Measurements from ENCODE around the gene PARP1. TPM values are rescaled to one million over a fixed set of nuclear protein-coding genes. Genes with fewer than 3 reads are reported as not detected.
"Not testable (repeated sequence)": the region's sequence is repeated elsewhere in the genome, so short reads cannot be mapped to it uniquely, and the experiment has no call there.

The PARP1 gene
- polyA plus RNA-seq, 12 donors: 81.7 to 112 (median 99.6) TPM; not detected in 1

DNA sequence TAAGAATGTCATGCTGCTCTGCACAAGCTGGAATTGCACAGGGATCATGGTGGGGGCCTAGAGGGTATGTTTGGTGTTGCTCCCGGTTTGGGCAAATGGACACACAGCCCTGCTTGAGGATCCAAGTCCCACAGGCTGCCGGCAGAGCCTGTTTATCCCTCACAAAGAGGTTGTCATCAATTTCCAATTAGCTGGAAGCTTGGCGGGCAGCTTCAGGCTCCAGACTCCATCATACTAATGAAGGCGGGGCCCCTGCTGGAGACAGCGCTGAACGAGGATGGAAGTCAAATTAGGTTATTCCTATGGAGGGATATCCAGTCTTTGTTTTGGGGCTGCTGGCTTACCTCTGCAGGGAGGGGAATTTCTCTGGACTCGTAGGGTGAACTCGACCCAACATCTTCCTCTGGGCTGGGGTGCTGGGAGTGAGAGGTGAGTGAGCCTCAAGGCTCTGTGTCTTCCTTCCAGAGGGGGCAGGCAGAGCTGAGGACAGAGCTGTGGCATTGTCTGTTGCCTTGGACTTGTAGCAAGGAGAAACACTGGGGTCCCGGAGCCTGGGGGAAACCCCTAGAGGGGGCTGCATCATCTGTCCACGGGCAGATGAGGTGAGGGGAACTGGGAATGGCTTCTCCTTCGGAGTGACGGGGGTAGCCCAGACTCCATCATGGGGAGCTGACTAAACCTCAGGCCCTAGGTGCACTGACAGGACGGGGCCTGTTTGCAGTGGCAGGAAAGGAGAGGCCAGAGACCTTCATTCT is 24.9 kb upstream of the PARP1 start:
- DNase-seq: no peak

DNA sequence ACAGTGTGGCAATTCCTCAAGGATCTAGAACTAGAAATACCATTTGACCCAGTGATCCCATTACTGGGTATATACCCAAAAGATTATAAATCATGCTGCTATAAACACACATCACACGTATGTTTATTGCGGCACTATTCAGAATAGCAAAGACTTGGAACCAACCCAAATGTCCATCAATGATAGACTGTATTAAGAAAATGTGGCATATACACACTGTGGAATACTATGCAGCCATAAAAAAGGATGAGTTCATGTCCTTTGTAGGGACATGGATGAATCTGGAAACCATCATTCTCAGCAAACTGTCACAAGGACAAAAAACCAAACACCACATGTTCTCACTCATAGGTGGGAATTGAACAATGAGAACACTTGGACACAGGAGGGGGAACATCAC is 24.0 kb upstream of the PARP1 start:
- not testable (repeated sequence) for DNase-seq

DNA sequence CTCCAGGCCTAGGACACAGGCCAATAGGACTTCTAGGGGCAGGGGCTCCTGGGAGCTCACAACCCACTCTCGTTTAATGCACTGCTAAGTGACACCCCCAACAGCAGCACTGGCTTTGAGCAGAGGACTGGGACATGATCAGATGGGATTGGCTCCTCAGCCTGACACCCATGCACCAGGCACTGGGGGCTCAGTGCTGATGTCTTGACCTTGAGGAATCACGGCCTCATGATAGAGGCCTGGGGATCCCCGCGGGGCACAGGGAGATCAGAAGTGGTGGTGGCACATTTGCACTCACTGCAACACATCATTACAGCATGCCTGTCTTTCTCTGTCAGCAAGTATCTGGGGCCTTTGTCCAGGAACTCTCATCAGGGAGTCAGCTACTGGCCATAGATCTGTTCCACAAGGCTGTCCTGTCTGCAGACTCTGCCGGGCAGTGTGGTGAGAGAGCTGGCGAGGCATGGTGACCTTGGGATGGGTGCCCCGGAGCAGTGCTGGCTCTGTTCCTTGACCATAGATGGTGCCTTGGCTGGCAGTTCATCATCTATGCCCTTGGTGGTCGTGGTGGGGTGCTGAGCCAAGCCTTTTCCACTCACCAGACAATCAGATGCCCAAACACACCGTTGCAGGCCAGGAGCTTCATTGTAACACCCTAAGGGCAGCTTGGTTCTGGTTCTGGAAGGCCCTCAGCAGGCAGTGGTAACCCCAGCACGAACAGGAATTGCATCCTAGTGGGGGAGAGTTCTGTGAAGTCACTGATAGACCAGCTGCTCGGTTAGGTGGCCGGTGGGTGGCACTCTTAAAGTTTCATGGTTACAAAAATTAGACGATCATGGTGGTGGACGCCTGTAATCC is 22.2 kb upstream of the PARP1 start:
- DNase-seq: no peak

DNA sequence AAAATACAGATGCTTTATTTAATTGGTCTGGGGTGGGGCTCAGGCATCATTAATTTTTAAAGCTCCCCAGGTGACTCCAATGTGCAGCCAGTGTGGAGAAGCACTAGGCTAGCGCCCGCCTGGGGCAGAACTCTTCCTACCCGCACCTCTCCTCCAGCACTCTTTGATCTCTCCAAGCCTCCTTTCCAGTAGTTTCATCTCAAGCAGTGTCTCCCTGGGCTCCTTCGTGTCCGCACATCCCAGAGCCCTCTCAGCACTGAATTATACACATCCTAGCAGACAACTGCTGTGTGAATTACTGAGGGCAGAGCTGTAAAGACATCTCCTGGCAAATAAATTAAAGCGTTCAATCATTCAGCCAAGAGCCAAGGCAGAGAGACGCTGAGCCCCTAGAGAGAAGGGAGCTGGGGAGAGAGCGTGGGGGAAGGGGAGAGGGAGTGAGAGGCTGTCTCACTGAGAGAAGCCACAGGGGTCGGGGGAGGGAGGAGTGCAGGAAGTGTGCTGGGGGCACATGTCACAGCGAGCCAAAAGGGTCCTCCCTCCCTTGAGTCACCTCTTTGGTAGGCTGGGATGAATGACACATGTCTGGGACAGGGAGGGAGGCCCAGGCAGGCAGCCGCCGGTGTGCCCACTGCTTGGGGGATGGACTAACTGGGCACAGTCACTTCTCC is 21.0 kb upstream of the PARP1 start:
- DNase-seq: no peak

DNA sequence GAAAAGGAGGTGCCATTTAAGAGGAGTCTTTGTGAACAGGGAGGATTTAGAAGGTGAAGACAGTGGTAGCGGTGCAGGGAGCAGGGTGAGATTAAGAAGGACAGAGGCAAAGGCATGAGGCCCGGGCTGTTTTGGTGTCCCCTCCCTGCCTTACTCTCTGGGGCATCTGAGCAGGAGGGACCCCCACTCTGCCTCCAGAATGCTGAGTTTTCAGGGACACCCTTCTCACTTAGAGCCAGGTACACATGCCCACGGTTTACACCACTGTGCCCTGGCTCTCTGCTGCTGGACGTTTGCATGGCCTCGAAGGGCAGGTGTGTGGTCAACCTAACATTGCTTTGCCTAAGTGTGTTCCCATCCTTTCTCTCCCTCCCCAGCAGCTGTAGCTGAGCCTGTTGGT is 20.5 kb upstream of the PARP1 start:
- DNase-seq: no peak

DNA sequence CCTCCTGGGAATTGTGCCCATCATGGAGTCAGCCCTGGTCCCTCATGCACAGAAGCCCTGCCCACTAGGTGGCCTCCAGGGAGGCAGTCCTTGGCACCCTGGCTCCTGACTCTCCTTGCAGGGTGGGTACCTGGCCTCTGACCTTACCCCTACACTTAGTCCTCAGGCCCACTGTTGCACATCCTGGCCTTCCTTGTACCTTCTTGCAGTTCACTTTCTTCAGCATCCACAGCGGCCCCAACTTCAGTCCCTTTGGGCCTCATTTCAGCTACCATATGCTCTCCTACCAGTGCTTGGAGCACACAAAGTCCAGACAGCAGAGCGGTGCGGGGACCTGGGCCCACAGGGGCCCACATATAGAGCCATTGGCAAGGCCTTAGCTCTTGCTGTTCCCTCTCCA is 19.2 kb upstream of the PARP1 start:
- no peak for DNase-seq

DNA sequence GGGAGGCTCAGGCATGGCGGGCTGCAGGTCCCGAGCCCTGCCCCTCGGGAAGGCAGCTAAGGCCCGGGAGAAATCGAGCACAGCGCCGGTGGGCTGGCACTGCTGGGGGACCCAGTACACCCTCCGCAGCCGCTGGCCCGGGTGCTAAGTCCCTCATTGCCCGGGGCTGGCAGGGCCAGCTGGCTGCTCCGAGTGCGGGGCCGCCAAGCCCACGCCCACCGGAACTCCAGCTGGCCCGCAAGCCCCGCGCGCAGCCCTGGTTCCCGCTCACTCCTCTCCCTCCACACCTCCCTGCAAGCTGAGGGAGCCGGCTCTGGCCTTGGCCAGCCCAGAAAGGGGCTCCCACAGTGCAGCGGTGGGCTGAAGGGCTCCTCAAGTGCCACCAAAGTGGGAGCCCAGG is 18.5 kb upstream of the PARP1 start:
- not testable (repeated sequence) for DNase-seq

DNA sequence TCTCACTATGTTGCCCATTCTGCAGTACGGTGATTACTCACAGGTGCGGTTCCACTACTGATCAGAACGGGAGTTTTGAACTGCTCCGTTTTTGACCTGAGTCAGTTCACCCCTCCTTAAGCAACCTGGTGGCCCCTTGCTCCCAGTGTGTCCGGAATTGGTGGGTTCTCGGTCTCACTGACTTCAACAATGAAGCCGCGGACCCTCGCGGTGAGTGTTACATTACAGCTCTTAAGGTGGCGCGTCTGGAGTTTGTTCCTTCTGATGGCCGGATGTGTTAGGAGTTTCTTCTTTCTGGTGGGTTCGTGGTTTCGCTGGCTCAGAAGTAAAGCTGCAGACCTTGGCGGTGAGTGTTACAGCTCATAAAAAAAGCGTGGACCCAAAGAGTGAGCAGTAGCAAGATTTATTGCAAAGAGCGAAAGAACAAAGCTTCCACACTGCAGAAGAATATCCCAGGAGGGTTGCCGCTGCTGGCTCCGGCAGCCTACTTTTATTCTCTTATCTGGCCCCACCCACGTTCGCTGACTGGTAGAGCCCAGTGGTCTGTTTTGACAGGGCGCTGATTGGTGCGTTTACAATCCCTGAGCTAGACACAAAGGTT is 17.6 kb upstream of the PARP1 start:
- no peak for DNase-seq

DNA sequence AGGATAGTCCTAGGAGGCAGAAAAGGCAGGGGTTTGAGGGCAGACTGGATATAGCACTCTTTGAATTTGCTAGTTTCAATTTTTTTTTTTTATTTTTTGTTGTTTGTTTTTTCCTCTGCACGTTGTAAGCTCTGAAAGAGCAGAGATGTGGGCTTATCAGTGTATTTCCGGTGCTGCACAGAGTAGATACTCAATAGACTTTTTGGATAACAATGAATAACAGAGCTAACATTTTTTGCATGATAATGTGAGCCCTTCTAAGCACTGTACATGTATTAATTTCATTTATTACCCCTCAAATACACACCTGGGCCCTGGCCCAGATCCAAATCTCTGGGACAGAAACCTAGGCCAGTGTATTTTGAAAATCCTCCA is 17.1 kb upstream of the PARP1 start:
- no peak for DNase-seq

DNA sequence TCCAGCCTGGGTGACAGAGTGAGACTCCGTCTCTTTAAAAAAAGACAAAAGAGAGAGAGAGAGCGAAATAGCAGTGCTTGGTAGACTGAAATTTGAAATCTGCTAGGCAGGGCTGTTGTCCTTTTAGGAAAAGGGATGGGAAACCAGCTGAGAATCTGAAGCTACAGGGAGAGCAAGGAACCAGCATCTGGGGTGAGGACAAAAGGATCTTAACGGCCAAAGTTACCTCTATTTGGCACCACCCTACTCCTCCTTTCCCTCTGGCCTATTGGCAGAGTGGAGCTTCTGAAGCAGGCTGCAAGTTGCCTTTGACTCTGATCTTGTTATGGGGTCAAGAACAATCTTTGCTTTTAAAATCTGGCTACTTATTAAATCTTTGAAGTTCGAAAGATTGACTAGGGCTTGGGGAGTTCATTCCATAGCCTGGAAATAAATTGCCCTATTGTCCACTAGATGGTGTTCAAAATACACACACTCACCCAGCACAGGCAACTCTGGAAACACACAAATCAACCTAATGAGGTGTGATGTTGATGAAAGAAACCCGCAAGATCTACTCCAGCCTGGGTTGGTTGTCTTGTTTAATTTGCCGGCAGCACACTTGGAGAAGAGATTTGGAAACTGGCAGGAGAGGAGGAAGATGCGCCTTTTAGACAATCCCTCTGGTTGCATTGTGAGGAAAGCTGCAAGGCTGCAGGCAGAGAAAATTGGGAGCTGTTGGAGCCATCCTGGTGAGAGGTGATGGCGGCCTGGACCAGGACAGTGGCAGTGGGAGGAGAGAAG is 16.5 kb upstream of the PARP1 start:
- DNase-seq: peak; percentile 32

DNA sequence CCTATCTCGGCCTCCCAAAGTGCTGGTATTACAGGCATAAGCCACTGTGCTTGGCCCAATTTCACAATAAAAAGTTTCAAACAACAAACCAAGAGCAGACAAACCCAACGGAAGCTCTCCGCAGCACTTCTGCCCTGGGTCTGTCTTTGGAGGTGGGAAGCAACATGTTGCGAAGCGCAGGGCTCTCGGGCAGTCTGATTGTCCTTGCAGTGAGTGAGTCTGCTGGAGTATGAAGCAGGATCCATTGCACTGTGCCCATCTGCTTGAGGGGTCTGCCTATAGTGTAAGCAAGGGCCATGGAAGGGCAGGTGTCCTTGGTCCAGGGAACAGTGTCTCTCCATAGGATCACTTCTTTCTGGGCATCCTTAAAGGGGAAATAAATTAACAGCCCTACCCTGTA is 14.6 kb upstream of the PARP1 start:
- no peak for DNase-seq

DNA sequence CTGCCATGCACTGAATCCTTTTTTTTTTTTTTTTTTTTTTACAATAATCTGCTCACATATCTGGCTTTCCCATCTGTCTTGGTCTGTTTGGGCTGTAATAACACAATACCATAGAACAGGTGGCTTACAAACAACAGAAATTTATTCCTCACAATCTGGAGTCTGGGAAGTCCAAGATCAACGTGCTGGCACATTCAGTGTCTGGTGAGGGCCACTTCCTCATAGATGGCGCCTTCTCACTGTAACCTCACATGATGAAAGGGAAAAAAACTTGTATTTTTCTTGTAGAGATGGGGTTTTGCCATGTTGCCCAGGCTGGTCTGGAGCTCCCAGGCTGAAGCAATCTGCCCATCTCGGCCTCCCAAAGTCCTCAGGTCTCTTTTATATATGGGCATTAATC is 13.0 kb upstream of the PARP1 start:
- DNase-seq: no peak

DNA sequence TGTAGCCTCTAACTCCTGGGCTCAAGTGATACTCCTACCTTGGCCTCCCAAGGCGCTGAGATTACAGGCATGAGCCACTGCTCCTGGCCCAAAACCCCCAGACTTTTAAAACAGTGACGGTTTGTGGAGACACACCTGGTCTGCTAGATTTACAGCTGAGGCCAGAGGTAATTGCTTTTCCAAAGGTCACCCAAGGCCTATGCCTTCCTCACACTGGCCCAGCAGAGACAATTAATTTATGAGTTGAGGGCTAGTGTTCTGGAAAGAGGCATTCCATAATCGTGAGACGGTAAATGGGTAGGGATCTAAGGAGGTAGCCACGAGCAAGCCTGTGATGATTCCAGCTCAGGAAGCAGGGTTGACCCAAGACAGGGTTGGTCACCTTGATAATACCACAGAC is 12.4 kb upstream of the PARP1 start:
- DNase-seq: no peak

DNA sequence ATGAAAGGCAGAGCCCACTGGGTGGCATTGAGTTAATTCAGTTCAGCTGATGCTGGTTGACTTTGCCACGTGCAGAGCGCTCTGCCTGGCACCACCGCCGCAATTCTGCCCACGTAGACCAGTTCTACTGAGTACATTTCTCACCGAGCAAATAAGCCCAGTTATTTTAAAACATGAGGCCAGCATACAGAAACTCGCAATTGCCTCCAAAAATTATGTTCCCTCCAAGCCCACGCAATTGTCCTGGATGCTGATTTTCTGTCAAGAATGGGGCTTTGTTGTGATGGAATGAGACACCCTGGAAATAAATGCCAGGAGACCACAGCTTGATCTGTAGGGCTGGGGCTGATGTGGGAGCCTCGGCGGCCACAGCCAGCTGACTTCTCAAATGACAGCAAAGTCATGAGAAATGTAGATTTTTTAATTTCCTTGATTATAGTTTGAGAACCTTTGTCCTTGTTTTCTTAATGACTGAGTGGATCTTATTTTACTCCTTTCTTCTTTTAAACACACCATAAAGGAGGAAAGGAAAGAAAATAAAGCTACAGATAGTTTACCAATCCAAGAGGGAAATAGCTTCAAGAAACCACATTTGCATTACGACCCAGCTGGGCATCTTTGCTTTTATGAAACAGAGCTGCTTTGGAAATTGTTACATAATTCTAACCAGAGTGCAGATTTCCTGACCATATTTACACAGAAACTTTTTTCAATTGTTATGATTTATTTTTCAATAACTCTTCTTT is 11.6 kb upstream of the PARP1 start:
- DNase-seq: no peak

DNA sequence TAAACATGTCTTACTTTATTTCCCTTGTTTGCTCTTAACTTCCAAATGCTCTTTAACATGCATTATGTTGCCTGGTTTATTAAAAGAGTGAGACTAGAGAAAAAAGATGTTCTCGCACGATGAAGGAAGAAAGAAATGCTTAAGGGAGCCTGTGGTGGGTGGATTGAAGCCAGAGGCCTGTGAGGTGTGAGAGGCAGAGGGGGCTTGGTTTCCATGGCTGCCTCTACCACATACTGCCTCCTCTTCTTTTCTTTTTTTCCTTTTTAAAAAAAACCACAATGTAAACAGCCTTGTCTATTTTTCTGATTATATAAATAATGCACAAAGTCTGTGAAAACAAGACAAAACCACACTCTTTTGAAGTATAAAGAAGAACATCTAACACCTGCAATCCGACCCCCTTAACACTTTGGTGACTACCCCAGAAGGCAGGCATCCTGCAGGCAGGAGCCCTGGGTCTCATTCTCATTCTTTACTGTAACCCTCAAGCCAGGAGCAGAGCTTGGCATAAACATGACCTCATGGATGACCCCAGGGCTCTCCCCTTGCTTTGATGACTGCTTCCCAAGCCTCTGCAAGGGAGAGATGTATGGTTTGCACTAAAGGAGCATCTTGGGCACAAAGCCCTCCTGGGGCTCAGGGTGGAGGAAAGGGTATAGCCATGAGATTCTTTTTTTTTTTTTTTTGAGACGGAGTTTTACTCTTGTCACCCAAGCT is 10.1 kb upstream of the PARP1 start:
- no peak for DNase-seq

DNA sequence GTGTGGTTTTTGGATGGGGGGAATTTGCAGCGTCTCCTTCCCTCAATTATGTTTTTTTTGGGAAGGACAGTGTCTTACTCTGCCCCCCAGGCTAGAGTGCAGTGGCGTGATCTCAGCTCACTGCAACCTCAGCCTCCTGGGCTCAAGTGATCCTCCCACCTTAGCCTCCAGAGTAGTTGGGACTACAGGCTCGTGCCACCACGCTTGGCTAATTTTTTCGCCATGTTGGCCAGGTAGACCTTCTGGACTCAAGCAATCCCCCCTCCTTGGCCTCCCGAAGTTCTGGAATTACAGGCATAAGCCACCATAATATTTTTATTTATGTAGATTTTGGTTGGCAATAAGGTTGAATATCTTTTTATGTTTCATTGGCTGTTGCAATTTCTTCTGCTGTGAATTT is 9.5 kb upstream of the PARP1 start:
- no peak for DNase-seq

DNA sequence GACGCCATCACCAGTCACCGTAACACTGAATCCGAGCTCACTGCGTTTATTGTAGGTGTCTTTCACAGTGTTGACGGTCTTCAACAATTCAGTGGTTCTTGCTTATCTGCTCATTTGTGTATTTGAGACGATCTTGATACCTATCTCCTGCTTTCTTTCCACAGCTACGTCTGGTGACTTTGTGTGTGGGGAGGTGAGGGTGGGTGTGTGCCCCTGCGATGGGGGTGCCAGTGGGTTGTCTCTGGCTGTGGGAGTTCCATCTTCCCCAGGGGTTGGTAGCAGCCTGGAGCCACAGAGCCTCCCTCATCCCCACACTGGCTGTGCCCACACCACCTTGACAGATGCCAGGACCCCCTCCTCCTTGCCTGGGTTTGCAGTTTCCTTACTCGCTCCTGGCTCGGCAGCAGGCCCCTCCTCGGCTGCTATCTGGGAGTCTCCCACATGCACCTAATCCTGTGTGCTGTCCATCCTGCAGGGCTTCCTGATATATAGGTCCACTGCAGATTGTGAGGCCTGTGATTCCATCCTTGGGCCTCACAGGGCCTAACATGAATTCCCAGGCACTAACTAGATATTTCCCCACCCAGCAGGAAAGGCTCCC is 6.3 kb upstream of the PARP1 start:
- no peak for DNase-seq

DNA sequence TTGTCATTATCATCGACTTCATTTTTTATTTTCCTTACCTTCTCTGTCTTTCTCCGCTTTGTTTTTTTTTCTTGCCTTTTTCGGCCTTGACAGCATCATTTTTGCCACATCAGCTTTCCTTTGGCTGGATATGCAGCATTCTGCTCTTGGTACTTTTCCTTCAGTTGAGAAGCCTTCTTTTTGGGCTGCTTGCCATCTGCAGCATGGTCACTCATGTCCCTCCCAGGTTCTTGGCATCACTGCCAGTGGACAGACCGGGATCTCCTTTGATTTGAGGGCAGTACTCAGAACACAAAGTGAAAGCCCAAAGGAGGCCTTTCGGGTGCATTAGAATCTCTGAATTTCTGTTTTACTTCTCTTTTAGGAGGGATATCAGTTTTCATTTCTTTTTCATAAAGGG is 3.7 kb upstream of the PARP1 start:
- DNase-seq: no peak

DNA sequence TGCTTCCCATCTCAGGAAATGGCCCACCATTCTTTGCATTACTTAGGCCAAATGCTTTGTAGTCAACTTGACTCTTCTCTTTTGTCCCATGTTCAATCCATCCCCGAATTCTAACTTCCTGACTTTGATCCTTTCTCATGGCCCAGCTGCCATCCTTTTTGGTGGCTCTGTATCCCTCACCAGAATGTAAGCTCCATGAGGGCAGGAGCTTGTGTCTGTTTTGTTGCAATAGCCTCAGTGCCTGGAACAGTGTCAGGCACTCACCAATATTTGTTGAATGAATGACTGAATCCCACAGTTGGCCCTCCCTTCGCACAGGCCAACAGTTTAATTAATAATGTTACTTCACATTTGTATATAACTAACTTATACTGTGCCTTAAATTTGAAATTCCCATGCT is 3.1 kb upstream of the PARP1 start:
- no peak for DNase-seq

DNA sequence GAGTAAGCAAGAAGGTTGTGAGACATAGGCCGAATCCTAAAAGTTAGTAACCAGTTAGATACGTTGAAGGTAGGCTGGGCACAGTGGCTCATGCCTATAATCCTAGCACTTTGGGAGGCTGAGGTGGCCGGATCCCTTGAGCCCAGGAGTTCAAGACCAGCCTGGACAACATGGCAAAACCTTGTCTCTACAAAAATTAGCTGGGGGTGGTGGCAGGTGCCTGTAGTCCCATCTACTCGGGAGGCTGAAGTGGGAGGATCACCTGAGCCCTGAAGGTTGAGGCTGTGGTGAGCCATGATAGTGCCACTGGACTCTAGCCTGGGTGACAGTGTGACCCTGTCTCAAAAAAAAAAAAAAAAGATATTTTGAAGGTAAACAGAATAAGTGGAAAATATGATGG is 1.5 kb upstream of the PARP1 start:
- no peak for DNase-seq
